HCT116 (cell line): ENCODE results near the gene NUBPL. TPM values are rescaled to one million over a fixed set of nuclear protein-coding genes. Genes with fewer than 3 reads are reported as not detected.

Experiments used
- ATAC-seq: fragments of 200-7000 bp; cut with Tn5 transposase; 2 replicates; pipeline ENCODE4 v1.9.1; 2020; ENCODE audit warnings: mild to moderate bottlenecking, moderate library complexity
- BruUV-seq: library from RNA; stranded (reverse); fragments of 400-500 nt; replicated peaks from 2 replicates; lab custom pipeline; 2021; lab: Mats Ljungman, UMichigan
- CTCF ChIA-PET: fragments of 300-600 bp; sonication (Branson Sonifier 250); formaldehyde crosslinking; loops from one replicate; lab custom pipeline; 2021; ENCODE audit warnings: antibody characterized with exemption; lab: Charles Lee
- POLR2A ChIA-PET: fragments of 300-600, 350-600 bp; sonication (Branson Sonifier 250); formaldehyde crosslinking; loops from one replicate; lab custom pipeline; 2021; ENCODE audit warnings: antibody characterized with exemption; lab: Charles Lee
- RAD21 ChIA-PET, 2 experiments: fragments of 300-600 bp; sonication (Branson Sonifier 250); formaldehyde crosslinking; loops; one replicate each; lab custom pipeline; 2023; ENCODE audit warnings: low total read pairs in 2 of 2; ENCODE audit not compliant: uncharacterized antibody in 2 of 2, unreplicated experiment in 2 of 2, low non-redundant PET in 1 of 2; lab: Charles Lee
- DNase-seq: peaks from one replicate; pipeline ENCODE4 v3.0.0-alpha.2; 2010; ENCODE audit warnings: low read depth, low spot score
- H2AFZ ChIP-seq: fragments of 200-600 bp; shearing (Covaris generic), sonication (generic); 2 replicates; pipeline ENCODE4 v1.6.1; 2017; ENCODE audit warnings: low read depth, mixed run types, mixed read lengths, antibody characterized with exemption, low read length; ENCODE audit not compliant: poor library complexity, severe bottlenecking
- H3K27ac ChIP-seq: 2 replicates; pipeline ENCODE4 v1.5.1; 2012; ENCODE audit warnings: low read depth, low read length
- H3K27me3 ChIP-seq: fragments of 200-600 bp; sonication (generic); 2 replicates; pipeline ENCODE4 v1.6.1; 2016; ENCODE audit warnings: mixed run types, low read length, mixed read lengths; ENCODE audit not compliant: insufficient read depth
- H3K36me3 ChIP-seq, 2 experiments: fragments of 200-500 bp in 1 of 2; fragments of 200-600 bp in 1 of 2; sonication (Bioruptor generic) in 1 of 2; sonication (generic) in 1 of 2; 2 replicates each; pipeline versions ENCODE4 v1.5.1 to v1.6.1; 2014 to 2016; ENCODE audit warnings: low read length in 2 of 2, inconsistent platforms in 1 of 2, mixed read lengths in 1 of 2, mixed run types in 1 of 2; ENCODE audit not compliant: insufficient read depth in 2 of 2, control insufficient read depth in 1 of 2
- H3K4me1 ChIP-seq, 2 experiments: fragments of 200-600 bp in 1 of 2; sonication (generic) in 1 of 2; 2 replicates each; pipeline versions ENCODE4 v1.5.1 to v1.6.1; 2012 to 2017; ENCODE audit warnings: low read length in 2 of 2, inconsistent platforms in 1 of 2, mild to moderate bottlenecking in 1 of 2, mixed read lengths in 1 of 2, mixed run types in 1 of 2, moderate library complexity in 1 of 2; ENCODE audit not compliant: insufficient read depth in 2 of 2, control insufficient read depth in 1 of 2
- H3K4me2 ChIP-seq: fragments of 200-600 bp; sonication (generic); 2 replicates; pipeline ENCODE4 v1.6.1; 2017; ENCODE audit warnings: mixed run types, low read length, mixed read lengths
- H3K4me3 ChIP-seq, 2 experiments: fragments of 200-600 bp in 1 of 2; sonication (generic) in 1 of 2; replicated peaks in 1 of 2; 2 replicates each; pipeline ENCODE4 v1.5.1; 2011 to 2016; ENCODE audit warnings: low read length in 2 of 2, control low read depth in 1 of 2, low read depth in 1 of 2, mild to moderate bottlenecking in 1 of 2, mixed read lengths in 1 of 2, mixed run types in 1 of 2
- H3K79me2 ChIP-seq: fragments of 200-600 bp; sonication (generic); 2 replicates; pipeline ENCODE4 v1.6.1; 2017; ENCODE audit warnings: mild to moderate bottlenecking, mixed run types, low read length, moderate library complexity, mixed read lengths; ENCODE audit not compliant: insufficient read depth
- H3K9ac ChIP-seq: fragments of 200-600 bp; sonication (generic); 2 replicates; pipeline ENCODE4 v1.6.1; 2016; ENCODE audit warnings: low read length, mixed read lengths
- H3K9me2 ChIP-seq: fragments of 200-600 bp; sonication (generic), shearing (Covaris generic); 2 replicates; pipeline ENCODE4 v1.6.1; 2017; ENCODE audit warnings: mixed run types, mild to moderate bottlenecking, moderate library complexity; ENCODE audit not compliant: insufficient read depth
- H3K9me3 ChIP-seq, 2 experiments: fragments of 200-500 bp in 1 of 2; fragments of 200-600 bp in 1 of 2; sonication (Bioruptor generic) in 1 of 2; sonication (generic) in 1 of 2; 2 replicates each; pipeline ENCODE4 v1.6.1; 2014 to 2017; ENCODE audit warnings: low read length in 2 of 2, mixed read lengths in 2 of 2, inconsistent platforms in 1 of 2, low read depth in 1 of 2, mild to moderate bottlenecking in 1 of 2, mixed run types in 1 of 2, moderate library complexity in 1 of 2; ENCODE audit not compliant: control insufficient read depth in 1 of 2, insufficient read depth in 1 of 2
- H4K20me1 ChIP-seq: fragments of 200-600 bp; sonication (generic), shearing (Covaris generic); 2 replicates; pipeline ENCODE4 v1.6.1; 2017; ENCODE audit warnings: mixed run types, mild to moderate bottlenecking, moderate library complexity; ENCODE audit not compliant: insufficient read depth
- ATF3 ChIP-seq: IDR thresholded peaks from 2 replicates; pipeline ENCODE4 v1.6.1; 2012
- ELF1 ChIP-seq: IDR thresholded peaks from 2 replicates; pipeline ENCODE4 v1.6.1; 2012; ENCODE audit warnings: low read depth, borderline replicate concordance
- JUND ChIP-seq: IDR thresholded peaks from 2 replicates; pipeline ENCODE4 v1.6.1; 2012
- POLR2A ChIP-seq: IDR thresholded peaks from 2 replicates; pipeline ENCODE4 v1.7.0; 2011; ENCODE audit warnings: borderline replicate concordance; ENCODE audit not compliant: insufficient read depth, insufficient read length; ENCODE audit errors: extremely low read depth
- POLR2AphosphoS5 ChIP-seq: IDR thresholded peaks from 2 replicates; pipeline ENCODE4 v1.6.1; 2011; ENCODE audit warnings: mild to moderate bottlenecking, low read depth, low read length, moderate library complexity
- RAD21 ChIP-seq: IDR thresholded peaks from 2 replicates; pipeline ENCODE4 v1.6.1; 2012; ENCODE audit warnings: low read depth, mild to moderate bottlenecking
- REST ChIP-seq: IDR thresholded peaks from 2 replicates; pipeline ENCODE4 v1.6.1; 2012; ENCODE audit warnings: low read depth
- SIN3A ChIP-seq: IDR thresholded peaks from 2 replicates; pipeline ENCODE4 v1.6.1; 2012; ENCODE audit warnings: low read depth
- SP1 ChIP-seq: IDR thresholded peaks from 2 replicates; pipeline ENCODE4 v1.6.1; 2012; ENCODE audit warnings: low read depth
- YY1 ChIP-seq: IDR thresholded peaks from 2 replicates; pipeline ENCODE4 v1.6.1; 2011; ENCODE audit warnings: low read length, low read depth, moderate library complexity, mild to moderate bottlenecking; ENCODE audit not compliant: insufficient replicate concordance; ENCODE audit errors: extremely low read depth
- ZBTB33 ChIP-seq: IDR thresholded peaks from 2 replicates; pipeline ENCODE4 v1.6.1; 2011; ENCODE audit warnings: mild to moderate bottlenecking, low read length, moderate library complexity; ENCODE audit not compliant: insufficient replicate concordance; ENCODE audit errors: extremely low read depth
- intact Hi-C: fragments of 100-400 bp; cut with micrococcal nuclease; formaldehyde crosslinking; loops from 2 replicates; pipeline ENCODE4 v1.10.0; 2022
- total RNA-seq: library from RNA; stranded (reverse); gene quantifications from one replicate; pipeline ENCODE4 v1.2.1, GENCODE V29; 2021; ENCODE audit not compliant: unreplicated experiment

NUBPL gene
- total RNA-seq, 1 experiment from 2014 or later, result 11.3 TPM

GRCh38 chr14:31758941-31759340 is 197.7 kb downstream of the NUBPL start:
- ATAC-seq (no peak), DNase-seq (no peak)
- H3K4me1 ChIP-seq, result no peaks in the 10 kb centered on the region
- no TSS peak for BruUV-seq
- CTCF ChIA-PET, result no interaction called here
- RAD21 ChIA-PET, result no interaction called here
- no peaks in the 10 kb centered on the region for H3K9me3 ChIP-seq
- POLR2A ChIA-PET, result no interaction called here
- TF ChIP-seq SP1 (no peak), REST (no peak)
- H3K27ac ChIP-seq, result no peak overlapping the region
- intact Hi-C loops, result no loop called here
- H4K20me1 ChIP-seq, result no peaks in the 10 kb centered on the region
- H3K79me2 ChIP-seq, result no peaks in the 10 kb centered on the region
- H3K4me2 ChIP-seq, result no peak overlapping the region
- no peak overlapping the region for H3K4me3 ChIP-seq
- no peaks in the 10 kb centered on the region for H3K36me3 ChIP-seq
- no peak overlapping the region for H3K9ac ChIP-seq
- H3K27me3 ChIP-seq, result no peaks in the 10 kb centered on the region
- H3K9me2 ChIP-seq, result no peaks in the 10 kb centered on the region
- no peak overlapping the region for H2AFZ ChIP-seq

GRCh38 chr14:31760277-31760676 is 199.1 kb downstream of the NUBPL start:
- DNase-seq (no peak), ATAC-seq (no peak)
- Histone ChIP-seq H3K9ac (no peak overlapping the region), H3K4me2 (no peak overlapping the region), H2AFZ (no peak overlapping the region), H3K9me2 (no peaks in the 10 kb centered on the region), H3K27ac (no peak overlapping the region), H3K9me3 (no peaks in the 10 kb centered on the region), H3K4me1 (no peaks in the 10 kb centered on the region), H3K36me3 (no peaks in the 10 kb centered on the region), H3K27me3 (no peaks in the 10 kb centered on the region), H3K4me3 (no peak overlapping the region), H4K20me1 (no peaks in the 10 kb centered on the region), H3K79me2 (no peaks in the 10 kb centered on the region)
- intact Hi-C loops, result no loop called here
- TF ChIP-seq JUND (no peak), SP1 (no peak), ELF1 (no peak), ATF3 (no peak), YY1 (no peak), POLR2AphosphoS5 (no peak), ZBTB33 (no peak), SIN3A (no peak), RAD21 (no peak), REST (no peak), POLR2A (no peak)
- ChIA-PET RAD21 (no interaction called here), POLR2A (no interaction called here), CTCF (no interaction called here)
- BruUV-seq, result no TSS peak
